Left ventricle myocardium inferior (tissue), 1 donor: ENCODE results near the gene CTDSPL2. TPM values are rescaled to one million over a fixed set of nuclear protein-coding genes. Genes with fewer than 3 reads are reported as not detected.

ENCODE experiments used
- DNase-seq: peaks from one replicate; pipeline ENCODE4 v3.0.0-alpha.2; 2020
- H3K27ac ChIP-seq: fragments of 200-600 bp; replicated peaks from 2 replicates; pipeline ENCODE4 v1.8.0; 2021
- H3K27me3 ChIP-seq: fragments of 200-600 bp; 2 replicates; pipeline ENCODE4 v1.8.0; 2021; ENCODE audit warnings: low read depth
- H3K36me3 ChIP-seq: fragments of 200-600 bp; 2 replicates; pipeline ENCODE4 v1.8.0; 2021
- H3K4me1 ChIP-seq: fragments of 200-600 bp; 2 replicates; pipeline ENCODE4 v1.8.0; 2021
- H3K4me3 ChIP-seq: fragments of 200-600 bp; 2 replicates; pipeline ENCODE4 v1.8.0; 2021; ENCODE audit warnings: mild to moderate bottlenecking, moderate library complexity
- H3K9me3 ChIP-seq: fragments of 200-600 bp; replicated peaks from 2 replicates; pipeline ENCODE4 v1.8.0; 2021
- intact Hi-C: fragments of 100-400 bp; cut with micrococcal nuclease; formaldehyde crosslinking; loops from one replicate; pipeline ENCODE4 v1.11.0; 2022
- total RNA-seq: library from RNA; stranded (reverse); fragmentation: NEBNext Ultra II Directional; extraction: Animal tissue kit (Norgen Biotek cat#: 25700); gene quantifications from one replicate; pipeline ENCODE4 v1.2.1, GENCODE V29; 2021
- TF ChIP-seq, protein P1 (sequence below): fragments of 200-600 bp; IDR thresholded peaks from 2 replicates; pipeline ENCODE4 v1.8.0; 2021; ENCODE audit warnings: antibody characterized with exemption, mild to moderate bottlenecking, borderline replicate concordance
- donor health status: DM: no; HTN: yes; CAD: no; lungs with severe emphysema.

The CTDSPL2 gene
- total RNA-seq, 1 donor from 2014 or later: 14.7 TPM

DNA sequence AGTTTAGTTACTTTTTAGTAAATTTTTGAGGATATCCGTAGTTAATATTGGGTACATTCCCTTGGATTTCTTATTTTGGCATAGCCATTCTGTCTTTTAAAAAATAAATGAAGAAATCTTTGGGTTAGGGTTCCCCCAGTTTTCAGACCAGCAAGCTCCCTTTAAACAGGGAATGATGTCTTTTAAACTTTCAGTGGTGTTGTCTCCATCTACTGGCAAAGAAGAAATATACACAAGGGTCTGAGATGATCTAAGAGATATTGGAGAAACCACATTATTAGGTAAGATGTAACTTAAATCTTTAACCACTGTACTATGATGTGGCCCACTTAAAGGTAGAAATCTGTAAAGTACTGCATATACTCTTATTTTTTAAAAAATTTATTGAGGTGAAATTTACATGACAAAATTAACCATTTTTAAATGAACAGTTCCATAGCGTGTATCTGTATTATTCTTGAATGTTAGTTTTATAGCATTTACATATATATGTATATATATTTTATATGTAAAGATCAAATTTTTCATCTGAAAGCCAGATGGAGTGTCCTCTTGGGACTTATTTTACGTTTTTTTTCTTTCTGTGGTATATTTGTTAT, 74.4 kb downstream of the CTDSPL2 start:
- DNase-seq: no peak
- intact Hi-C loops: no loop called here
- H3K36me3 ChIP-seq: peaks cover 57% of the 10 kb centered on the region
- H3K4me1 ChIP-seq: no peaks in the 10 kb centered on the region
- H3K9me3 ChIP-seq: no peaks in the 10 kb centered on the region
- TF ChIP-seq, protein P1, sequence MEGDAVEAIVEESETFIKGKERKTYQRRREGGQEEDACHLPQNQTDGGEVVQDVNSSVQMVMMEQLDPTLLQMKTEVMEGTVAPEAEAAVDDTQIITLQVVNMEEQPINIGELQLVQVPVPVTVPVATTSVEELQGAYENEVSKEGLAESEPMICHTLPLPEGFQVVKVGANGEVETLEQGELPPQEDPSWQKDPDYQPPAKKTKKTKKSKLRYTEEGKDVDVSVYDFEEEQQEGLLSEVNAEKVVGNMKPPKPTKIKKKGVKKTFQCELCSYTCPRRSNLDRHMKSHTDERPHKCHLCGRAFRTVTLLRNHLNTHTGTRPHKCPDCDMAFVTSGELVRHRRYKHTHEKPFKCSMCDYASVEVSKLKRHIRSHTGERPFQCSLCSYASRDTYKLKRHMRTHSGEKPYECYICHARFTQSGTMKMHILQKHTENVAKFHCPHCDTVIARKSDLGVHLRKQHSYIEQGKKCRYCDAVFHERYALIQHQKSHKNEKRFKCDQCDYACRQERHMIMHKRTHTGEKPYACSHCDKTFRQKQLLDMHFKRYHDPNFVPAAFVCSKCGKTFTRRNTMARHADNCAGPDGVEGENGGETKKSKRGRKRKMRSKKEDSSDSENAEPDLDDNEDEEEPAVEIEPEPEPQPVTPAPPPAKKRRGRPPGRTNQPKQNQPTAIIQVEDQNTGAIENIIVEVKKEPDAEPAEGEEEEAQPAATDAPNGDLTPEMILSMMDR: peak; percentile 69
- H3K27ac ChIP-seq: no peak overlapping the region
- no peaks in the 10 kb centered on the region for H3K27me3 ChIP-seq
- H3K4me3 ChIP-seq: no peak overlapping the region

DNA sequence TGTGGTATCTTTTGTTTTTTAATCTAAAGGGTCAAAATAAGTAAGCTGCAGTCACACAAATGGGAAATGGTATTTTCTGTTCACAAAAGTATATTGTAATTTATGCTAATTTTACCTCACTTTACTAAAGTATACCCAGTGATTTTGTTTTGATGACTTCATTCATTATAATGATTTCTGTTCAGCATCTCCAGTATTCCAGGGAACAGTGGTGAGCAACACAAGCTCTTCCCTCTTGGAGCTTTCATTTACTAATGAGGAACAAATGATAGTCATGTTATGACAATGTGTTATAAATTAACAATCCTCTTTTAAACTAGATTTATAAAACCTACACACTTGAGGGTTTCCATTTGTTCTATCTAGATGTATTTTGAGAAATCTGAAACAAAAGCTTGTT, 89.0 kb downstream of the CTDSPL2 start:
- no peaks in the 10 kb centered on the region for H3K4me1 ChIP-seq
- no peaks in the 10 kb centered on the region for H3K27me3 ChIP-seq
- no peak overlapping the region for H3K27ac ChIP-seq
- no peak for DNase-seq
- H3K4me3 ChIP-seq: no peak overlapping the region
- intact Hi-C loops: no loop called here
- peaks cover 52% of the 10 kb centered on the region for H3K36me3 ChIP-seq
- TF ChIP-seq, protein P1: no peak
- H3K9me3 ChIP-seq: no peaks in the 10 kb centered on the region

DNA sequence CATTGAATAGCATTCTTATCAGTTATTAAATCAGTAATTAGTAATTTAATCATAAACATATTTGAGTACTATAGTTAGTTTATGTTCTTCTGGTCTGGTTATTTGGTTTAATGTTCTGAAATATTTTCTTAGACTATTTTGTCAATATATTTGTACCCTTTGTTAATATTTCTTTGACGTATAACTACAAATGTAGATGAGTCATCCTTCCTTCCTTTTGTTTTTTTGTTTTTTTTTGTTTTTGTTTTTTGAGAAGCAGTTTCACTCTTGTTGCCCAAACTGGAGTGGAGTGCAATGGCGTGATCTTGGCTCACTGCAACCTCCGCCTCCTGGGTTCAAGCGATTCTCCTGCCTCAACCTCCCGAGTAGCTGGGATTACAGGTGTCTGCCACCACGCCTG, 92.1 kb downstream of the CTDSPL2 start:
- no peaks in the 10 kb centered on the region for H3K4me1 ChIP-seq
- peaks cover 76% of the 10 kb centered on the region for H3K36me3 ChIP-seq
- H3K9me3 ChIP-seq: no peaks in the 10 kb centered on the region
- intact Hi-C loops: no loop called here
- H3K27me3 ChIP-seq: no peaks in the 10 kb centered on the region
- H3K4me3 ChIP-seq: no peak overlapping the region
- H3K27ac ChIP-seq: no peak overlapping the region
- no peak for DNase-seq
- TF ChIP-seq, protein P1: no peak

DNA sequence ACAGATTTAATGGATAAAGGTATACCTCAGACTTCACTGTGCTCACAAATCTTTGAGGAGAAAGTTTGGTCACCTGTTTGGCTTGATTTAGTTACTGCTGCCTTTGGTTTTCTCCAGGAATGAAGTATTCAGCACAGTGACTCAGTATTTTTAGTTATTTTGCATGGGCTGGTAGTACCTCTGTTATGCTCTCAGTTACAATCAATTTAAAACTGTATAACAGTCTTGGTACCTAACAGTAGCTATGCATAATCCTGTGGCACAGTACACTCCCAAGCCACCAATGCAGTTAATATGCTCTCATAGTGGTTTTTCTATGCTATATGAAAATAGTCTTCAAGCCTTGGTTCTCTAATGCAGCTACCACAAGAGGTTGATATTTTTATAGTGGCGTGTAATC, 97.6 kb downstream of the CTDSPL2 start:
- no peaks in the 10 kb centered on the region for H3K9me3 ChIP-seq
- no peak overlapping the region for H3K27ac ChIP-seq
- H3K36me3 ChIP-seq: peaks cover 51% of the 10 kb centered on the region
- TF ChIP-seq, protein P1: no peak
- intact Hi-C loops: no loop called here
- H3K27me3 ChIP-seq: no peaks in the 10 kb centered on the region
- H3K4me1 ChIP-seq: no peaks in the 10 kb centered on the region
- no peak for DNase-seq
- H3K4me3 ChIP-seq: no peak overlapping the region

DNA sequence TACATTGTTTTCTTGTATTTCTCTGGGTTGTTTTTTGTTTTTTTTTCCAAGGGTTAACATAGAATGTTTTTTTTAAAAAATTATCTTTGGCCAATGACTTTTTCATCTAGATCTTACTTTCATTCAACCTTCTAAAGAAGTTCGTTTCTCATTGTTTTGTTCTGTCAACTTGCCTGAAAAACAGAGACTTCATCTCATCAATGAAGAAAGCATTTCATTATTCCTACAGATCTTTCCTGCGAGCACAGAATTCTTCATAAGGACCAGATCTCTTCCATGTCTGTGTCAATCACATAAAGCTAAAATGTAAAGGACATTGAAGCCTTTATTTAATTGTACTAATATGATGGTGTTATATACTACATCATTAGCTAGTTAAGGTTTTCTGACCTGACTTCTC, 99.8 kb downstream of the CTDSPL2 start:
- Histone ChIP-seq H3K27me3 (no peaks in the 10 kb centered on the region), H3K27ac (no peak overlapping the region), H3K4me3 (no peak overlapping the region), H3K9me3 (no peaks in the 10 kb centered on the region), H3K4me1 (no peaks in the 10 kb centered on the region), H3K36me3 (peaks cover 37% of the 10 kb centered on the region)
- DNase-seq: no peak
- TF ChIP-seq, protein P1: no peak
- intact Hi-C loops: no loop called here
